GM19240 (cell line): ENCODE measurements around the gene OR4K15.
"Not testable (repeated sequence)": the region's sequence is repeated elsewhere in the genome, so short reads cannot be mapped to it uniquely, and the experiment has no call there.

Source experiments
- DNase-seq: peaks from one replicate; pipeline ENCODE4 v3.0.0; 2011; ENCODE audit warnings: low spot score; ENCODE audit not compliant: insufficient read length

Gene OR4K15, protein sequence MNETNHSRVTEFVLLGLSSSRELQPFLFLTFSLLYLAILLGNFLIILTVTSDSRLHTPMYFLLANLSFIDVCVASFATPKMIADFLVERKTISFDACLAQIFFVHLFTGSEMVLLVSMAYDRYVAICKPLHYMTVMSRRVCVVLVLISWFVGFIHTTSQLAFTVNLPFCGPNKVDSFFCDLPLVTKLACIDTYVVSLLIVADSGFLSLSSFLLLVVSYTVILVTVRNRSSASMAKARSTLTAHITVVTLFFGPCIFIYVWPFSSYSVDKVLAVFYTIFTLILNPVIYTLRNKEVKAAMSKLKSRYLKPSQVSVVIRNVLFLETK

DNA sequence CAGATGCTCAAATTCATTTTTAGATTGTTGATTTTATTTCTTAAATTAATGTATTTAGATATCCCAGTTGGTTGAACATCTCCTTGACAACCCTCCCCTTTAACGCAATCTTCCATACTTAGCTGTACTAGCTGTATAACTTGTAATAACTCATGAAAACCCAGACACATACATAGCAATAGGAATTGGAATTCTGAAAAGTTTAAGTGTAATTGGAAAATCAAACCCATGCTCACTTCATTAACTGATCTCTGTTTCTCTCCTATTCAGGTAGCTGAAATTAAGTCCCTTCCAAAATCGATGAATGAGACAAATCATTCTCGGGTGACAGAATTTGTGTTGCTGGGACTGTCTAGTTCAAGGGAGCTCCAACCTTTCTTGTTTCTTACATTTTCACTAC is at the start of gene OR4K15:
Gene OR4K15 (plus strand): TSS at position 301 of the 400 bp plus-strand sequence. CDS start 0 bp downstream, at position 301.
- no peak for DNase-seq

DNA sequence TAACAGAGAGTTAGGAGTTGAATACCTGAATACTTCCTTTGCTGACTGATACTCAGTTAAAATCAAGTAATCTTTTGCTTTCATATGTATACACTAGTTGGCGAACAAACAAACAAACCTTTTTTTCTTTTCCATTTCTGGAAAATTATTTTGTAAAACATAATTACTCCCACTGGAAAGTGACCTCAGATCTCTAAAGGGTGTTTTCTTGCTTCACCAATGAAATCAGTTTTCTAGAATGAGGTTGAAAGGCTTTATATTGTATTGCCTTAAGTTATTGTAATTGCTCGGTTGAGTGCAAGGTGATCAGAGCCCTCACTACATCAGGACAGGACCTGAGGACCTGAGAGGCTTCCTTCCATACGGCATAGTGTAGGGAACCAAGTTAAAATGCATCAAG is 44.8 kb upstream of the OR4K15 start, which contains the start of gene OR4K1:
Gene OR4K1 (plus strand): TSS at position 301 of the 400 bp plus-strand sequence. CDS start 4,750 bp downstream, outside the sequence.
- no peak for DNase-seq

DNA sequence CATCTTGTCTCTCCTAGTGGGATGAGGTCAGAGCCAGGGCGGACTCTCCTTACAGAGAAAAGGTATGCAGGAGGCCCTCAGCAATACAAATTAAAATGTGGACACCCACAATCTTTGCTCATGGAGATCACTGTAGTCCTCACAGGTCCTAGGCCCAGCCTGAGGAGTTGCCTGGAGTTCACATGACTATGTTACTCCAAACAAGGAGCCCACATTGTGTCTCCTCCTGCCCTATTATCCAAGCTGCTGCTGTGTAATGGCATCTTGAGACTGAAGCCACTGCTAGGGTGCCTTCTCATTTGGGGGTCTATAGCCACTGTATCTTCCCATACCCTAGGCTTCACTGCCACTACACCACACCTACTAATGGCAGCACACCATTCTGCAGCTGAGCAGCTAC is 33.7 kb upstream of the OR4K15 start:
- DNase-seq, result no peak

DNA sequence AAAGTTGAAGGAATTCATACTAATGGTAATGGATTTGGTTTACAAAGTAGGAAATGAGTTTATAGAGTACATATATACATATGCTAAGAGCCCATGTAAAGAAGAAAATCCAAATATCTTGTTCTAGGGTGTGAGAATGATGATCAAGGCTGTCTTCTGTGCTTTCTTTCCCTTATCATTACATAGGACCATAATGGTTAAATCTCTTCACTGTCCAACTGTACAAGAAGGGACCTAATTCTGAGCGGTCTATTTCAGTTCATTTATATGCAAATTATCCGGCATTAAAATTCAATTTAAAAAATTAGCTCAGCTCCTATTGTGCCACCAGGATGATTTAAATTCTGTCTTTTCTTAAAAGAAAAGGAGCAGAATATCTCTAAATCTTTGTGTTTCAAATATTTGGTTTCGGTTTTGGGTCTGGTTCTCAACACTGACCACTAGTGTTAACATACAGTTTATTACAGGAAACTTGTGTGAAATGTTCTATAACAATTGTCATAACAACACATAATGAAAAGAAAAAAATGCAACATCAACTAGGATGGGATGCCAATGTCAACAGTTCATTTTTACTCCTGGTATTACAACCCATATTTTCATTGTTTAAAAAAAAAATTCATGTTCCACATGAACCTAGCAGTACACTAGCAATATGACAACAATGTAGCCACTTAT is 27.8 kb upstream of the OR4K15 start:
- no peak for DNase-seq

DNA sequence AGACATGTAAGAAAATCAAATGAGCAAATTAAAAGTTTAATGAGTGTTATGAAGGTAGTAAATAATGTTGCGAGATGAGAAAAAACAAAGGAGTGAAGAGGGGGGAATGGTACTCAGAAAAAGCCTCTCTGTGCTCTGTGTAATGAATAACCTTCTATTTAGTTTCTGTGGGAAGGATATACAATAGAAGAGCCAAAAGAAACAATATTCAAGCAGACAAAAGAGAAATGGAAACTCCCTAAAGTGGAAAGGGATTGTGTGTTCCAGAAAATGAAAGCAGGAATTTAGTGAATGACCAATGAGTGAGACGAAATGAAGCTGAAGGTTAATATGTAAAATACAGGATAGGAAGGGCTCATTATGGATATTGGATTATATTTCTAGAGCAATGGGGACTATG is 26.2 kb upstream of the OR4K15 start:
- no peak for DNase-seq

DNA sequence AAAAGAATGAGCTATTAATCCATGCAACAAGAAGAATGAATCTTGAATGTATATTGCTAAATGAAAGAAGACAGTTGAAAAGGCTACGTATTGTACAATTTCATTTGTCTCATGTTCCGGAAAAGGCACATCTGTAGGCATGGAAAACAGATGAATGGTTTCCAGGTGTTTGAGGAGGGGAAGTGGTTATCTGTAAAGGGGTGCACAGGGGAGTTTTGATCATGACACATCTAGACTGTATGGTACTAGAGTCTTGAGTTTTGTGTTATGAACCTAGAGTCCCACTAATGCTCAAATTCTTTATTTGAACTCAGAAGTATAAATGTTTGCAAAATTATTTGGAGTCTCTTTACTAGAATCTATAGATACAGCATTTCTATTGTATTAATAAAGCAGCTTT is 5.7 kb upstream of the OR4K15 start:
- not testable (repeated sequence) for DNase-seq

DNA sequence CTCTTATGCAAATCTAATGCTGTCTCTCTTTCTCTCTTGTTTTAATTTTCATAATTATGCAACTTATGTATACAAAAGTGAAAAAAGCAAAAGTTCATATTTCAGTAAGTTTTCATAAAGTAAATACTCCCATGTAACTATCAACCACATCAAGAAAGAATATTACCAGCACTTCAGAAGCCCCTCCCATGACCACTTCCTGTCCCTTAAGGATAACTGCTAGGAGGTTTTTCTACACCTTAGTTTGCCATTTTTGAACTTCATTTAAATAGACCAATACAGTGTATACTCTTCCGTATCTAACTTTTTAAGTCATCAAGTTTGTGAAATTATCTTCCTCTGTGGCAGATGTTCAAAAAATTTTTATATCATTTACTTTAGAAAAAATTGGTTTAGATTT is 547 bp upstream of the OR4K15 start:
- no peak for DNase-seq

DNA sequence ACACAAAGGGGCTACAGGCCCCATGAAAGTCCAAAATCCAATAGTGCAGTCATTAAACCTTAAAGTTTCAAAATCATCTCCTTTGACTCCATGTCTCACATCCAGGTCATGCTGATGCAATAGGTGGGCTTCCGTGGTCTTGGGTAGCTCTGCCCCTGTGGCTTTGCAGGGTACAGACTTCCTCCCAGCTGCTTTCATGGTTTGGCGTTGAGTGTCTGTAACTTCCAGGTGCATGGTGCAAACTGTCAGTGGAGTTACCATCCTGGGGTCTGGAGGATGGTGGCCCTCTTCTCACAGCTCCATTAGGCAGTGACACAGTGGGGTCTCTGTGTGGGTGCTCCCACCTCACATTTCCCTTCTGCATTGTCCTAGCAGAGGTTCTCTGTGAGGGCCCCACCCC is 18.0 kb downstream of the OR4K15 start:
- no peak for DNase-seq

DNA sequence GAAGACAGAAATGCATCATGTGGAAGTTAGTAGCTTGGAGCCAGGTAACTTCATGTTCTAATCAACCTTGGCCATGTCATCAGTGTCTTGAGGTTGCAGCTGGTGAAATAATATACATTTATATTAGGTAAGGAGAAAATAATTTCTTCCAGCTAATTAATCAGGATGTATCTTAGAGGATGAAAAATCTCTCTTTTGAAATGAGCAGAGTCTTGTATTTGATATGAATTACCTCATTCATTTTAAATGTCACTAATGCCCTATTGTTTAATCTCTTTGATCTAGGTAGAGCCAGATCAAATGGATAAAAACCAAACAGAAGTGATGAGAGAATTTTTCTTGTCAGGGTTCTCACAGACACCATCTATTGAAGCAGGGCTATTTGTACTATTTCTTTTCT is 26.5 kb downstream of the OR4K15 start, which contains the start of gene OR4Q2:
Gene OR4Q2 (plus strand): TSS at position 301 of the 400 bp plus-strand sequence.
- DNase-seq, result no peak

DNA sequence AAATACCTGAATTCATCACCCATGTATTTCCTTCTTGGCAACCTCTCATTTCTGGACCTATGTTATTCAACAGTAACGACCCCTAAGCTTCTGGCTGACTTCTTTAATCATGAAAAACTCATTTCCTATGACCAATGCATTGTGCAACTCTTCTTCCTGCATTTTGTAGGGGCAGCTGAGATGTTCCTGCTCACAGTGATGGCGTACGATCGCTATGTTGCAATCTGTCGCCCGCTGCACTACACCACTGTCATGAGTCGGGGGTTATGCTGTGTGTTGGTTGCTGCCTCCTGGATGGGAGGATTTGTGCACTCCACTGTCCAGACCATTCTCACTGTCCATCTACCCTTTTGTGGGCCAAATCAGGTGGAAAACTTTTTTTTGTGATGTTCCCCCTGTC is 26.9 kb downstream of the OR4K15 start:
- no peak for DNase-seq

DNA sequence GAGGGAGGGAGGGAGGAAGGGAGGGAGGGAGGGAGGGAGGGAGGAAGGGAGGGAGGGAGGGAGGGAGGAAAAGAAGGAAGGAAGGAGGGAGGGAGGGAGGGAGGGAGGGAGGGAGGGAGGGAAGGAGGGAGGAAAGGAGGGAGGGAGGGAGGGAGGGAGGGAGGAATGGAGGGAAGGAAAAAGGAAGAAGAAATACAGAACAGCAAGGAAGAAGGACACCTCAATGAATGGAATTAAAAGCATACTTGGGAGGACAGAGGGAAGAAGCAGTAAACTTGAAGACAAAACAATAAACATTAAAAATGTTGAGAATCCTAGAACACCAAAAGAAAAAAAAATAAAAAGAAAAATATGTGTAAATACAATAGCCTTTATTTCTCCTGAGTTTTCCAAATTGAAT is 32.8 kb downstream of the OR4K15 start:
- DNase-seq, result no peak

DNA sequence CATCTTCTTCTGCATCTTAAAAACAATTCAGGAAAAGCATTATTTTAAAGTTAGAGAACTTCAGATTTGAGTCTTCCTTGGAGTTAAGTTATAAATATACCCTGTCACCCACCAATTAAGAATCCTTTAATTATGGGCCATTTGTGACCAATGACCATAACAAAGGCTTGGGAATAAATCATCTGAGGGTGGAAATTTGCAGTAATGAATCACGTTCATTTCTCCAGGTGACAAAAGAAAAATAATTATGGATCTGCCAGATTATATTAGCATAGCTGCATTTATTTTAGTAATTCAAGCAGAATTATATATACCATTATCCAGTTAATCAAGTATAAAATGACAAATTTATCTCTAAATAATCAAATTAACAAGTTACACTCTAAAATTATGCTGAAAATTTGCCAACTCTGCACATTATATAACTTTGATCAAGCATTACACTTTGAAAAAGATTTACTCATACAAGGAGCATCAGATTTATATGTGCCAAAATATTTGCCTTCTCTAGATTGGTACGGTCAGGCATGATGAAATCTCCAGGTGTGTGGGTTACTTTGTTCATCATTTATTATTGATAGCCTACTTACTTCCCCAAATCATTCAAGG is 44.0 kb downstream of the OR4K15 start, which contains the start of gene OR4K14:
Gene OR4K14 (minus strand): TSS at position 51 of the 609 bp plus-strand sequence. CDS start 4,114 bp downstream, outside the sequence.
- DNase-seq, result no peak
